HG03520 (cell line): Measurements from ENCODE around the gene KLHL21.

Source experiments
- ATAC-seq: cut with Tn5 transposase; IDR thresholded peaks from one replicate; pipeline ENCODE4 v1.9.1; 2021; ENCODE audit warnings: mild to moderate bottlenecking, moderate library complexity; ENCODE audit not compliant: unreplicated experiment

KLHL21 gene

GRCh38 chr1:6557597-6557996, 45.1 kb downstream of the KLHL21 start:
- ATAC-seq: no peak

GRCh38 chr1:6554907-6555778, 47.5 kb downstream of the KLHL21 start, which contains the start of gene TAS1R1:
TAS1R1 (plus strand) TSS chr1:6555307; CDS start chr1:6555374, 67 bp downstream.
- ATAC-seq: no peak

GRCh38 chr1:6554031-6554906, 48.4 kb downstream of the KLHL21 start, which contains the start of gene NOL9:
NOL9 (minus strand) TSS chr1:6554513; CDS start chr1:6554502, 11 bp downstream.
- peak; percentile 90 for ATAC-seq

GRCh38 chr1:6547301-6547700, 55.4 kb downstream of the KLHL21 start:
- no peak for ATAC-seq

- ATAC-seq: no peak
These were observed 56.3 kb downstream of the KLHL21 start for GRCh38 chr1:6546326-6546725.

GRCh38 chr1:6545276-6546112, 57.2 kb downstream of the KLHL21 start:
- no peak for ATAC-seq

- ATAC-seq: no peak
These were observed 57.8 kb downstream of the KLHL21 start for GRCh38 chr1:6544831-6545230.
